Astrocyte (in vitro differentiated cells and primary cell): ENCODE measurements around the gene WHRN. TPM values are rescaled to one million over a fixed set of nuclear protein-coding genes. Genes with fewer than 3 reads are reported as not detected.

Source experiments
- DNase-seq: peaks from one replicate; pipeline ENCODE4 v3.0.0-alpha.2; 2010; ENCODE audit warnings: low read depth
- FAIRE-seq: peaks from 2 replicates; lab custom pipeline; 2011; peaks lifted over from hg19 to GRCh38; lab: Jason Lieb, UNC
- H2AFZ ChIP-seq: 2 replicates; pipeline ENCODE4 v1.6.0; 2012; ENCODE audit warnings: low read depth, low read length, inconsistent platforms
- H3K27ac ChIP-seq: 2 replicates; pipeline ENCODE4 v1.5.1; 2011; ENCODE audit warnings: low read depth, low read length, inconsistent platforms
- H3K27me3 ChIP-seq: 2 replicates; pipeline ENCODE4 v1.6.0; 2011; ENCODE audit warnings: low read length, inconsistent platforms; ENCODE audit not compliant: insufficient read depth
- H3K36me3 ChIP-seq: 2 replicates; pipeline ENCODE4 v1.5.1; 2011; ENCODE audit warnings: low read length, inconsistent platforms; ENCODE audit not compliant: insufficient read depth
- H3K4me1 ChIP-seq: 2 replicates; pipeline ENCODE4 v1.5.1; 2011; ENCODE audit warnings: low read length, inconsistent platforms; ENCODE audit not compliant: insufficient read depth
- H3K4me2 ChIP-seq: 2 replicates; pipeline ENCODE4 v1.6.0; 2012; ENCODE audit warnings: low read length, inconsistent platforms
- H3K4me3 ChIP-seq: 2 replicates; pipeline ENCODE4 v1.5.1; 2011; ENCODE audit warnings: low read depth, mild to moderate bottlenecking, low read length, inconsistent platforms; ENCODE audit not compliant: insufficient read depth
- H3K79me2 ChIP-seq: 2 replicates; pipeline ENCODE4 v1.6.0; 2012; ENCODE audit warnings: mild to moderate bottlenecking, low read length, inconsistent platforms; ENCODE audit not compliant: insufficient read depth
- H3K9ac ChIP-seq: 2 replicates; pipeline ENCODE4 v1.6.0; 2012; ENCODE audit warnings: mild to moderate bottlenecking, low read length, inconsistent platforms
- H3K9me3 ChIP-seq: 2 replicates; pipeline ENCODE4 v1.5.1; 2012; ENCODE audit warnings: low read depth, mild to moderate bottlenecking, low read length, inconsistent platforms; ENCODE audit not compliant: insufficient read depth
- H4K20me1 ChIP-seq: 2 replicates; pipeline ENCODE4 v1.6.0; 2012; ENCODE audit warnings: low read length, inconsistent platforms; ENCODE audit not compliant: insufficient read depth
- H3K27ac Mint-ChIP-seq: one replicate; pipeline ENCODE4 v1.8.0; 2021; ENCODE audit warnings: mild to moderate bottlenecking, mixed read lengths; ENCODE audit not compliant: unreplicated experiment
- H3K27me3 Mint-ChIP-seq: one replicate; pipeline ENCODE4 v1.8.0; 2021; ENCODE audit warnings: low read depth, mixed read lengths; ENCODE audit not compliant: unreplicated experiment
- H3K36me3 Mint-ChIP-seq: one replicate; pipeline ENCODE4 v1.8.0; 2021; ENCODE audit warnings: low read depth, mixed read lengths; ENCODE audit not compliant: unreplicated experiment
- H3K4me1 Mint-ChIP-seq: one replicate; pipeline ENCODE4 v1.8.0; 2021; ENCODE audit warnings: low read depth, mixed read lengths; ENCODE audit not compliant: unreplicated experiment
- H3K4me3 Mint-ChIP-seq: one replicate; pipeline ENCODE4 v1.8.0; 2021; ENCODE audit warnings: mild to moderate bottlenecking, moderate library complexity, mixed read lengths; ENCODE audit not compliant: unreplicated experiment
- H3K9me3 Mint-ChIP-seq: one replicate; pipeline ENCODE4 v1.8.0; 2021; ENCODE audit warnings: mild to moderate bottlenecking, mixed read lengths; ENCODE audit not compliant: unreplicated experiment
- CTCF ChIP-seq: IDR thresholded peaks from 2 replicates; pipeline ENCODE4 v1.5.1; 2011; ENCODE audit warnings: low read depth, mild to moderate bottlenecking, inconsistent platforms, low read length, moderate library complexity; ENCODE audit not compliant: insufficient read depth
- EZH2 ChIP-seq: IDR thresholded peaks from 2 replicates; pipeline ENCODE4 v1.6.1; 2012; ENCODE audit warnings: mild to moderate bottlenecking, low read length, inconsistent platforms; ENCODE audit not compliant: insufficient read depth
- total RNA-seq: library from RNA; stranded (reverse); gene quantifications from 2 replicates; pipeline ENCODE4 v1.2.1, GENCODE V29; 2021

Gene WHRN
- total RNA-seq, 1 donor from 2014 or later: 10.2 TPM

- FAIRE-seq (no peak), DNase-seq (no peak)
- Histone ChIP-seq H3K9me3 (no peaks in the 10 kb centered on the region), H3K4me2 (no peak overlapping the region), H2AFZ (no peak overlapping the region), H3K27me3 (peaks cover 5% of the 10 kb centered on the region), H3K4me3 (no peak overlapping the region), H3K27ac (no peak overlapping the region), H3K4me1 (peaks cover 3% of the 10 kb centered on the region), H3K36me3 (no peaks in the 10 kb centered on the region), H4K20me1 (no peaks in the 10 kb centered on the region), H3K79me2 (no peaks in the 10 kb centered on the region), H3K9ac (no peak overlapping the region)
- H3K27ac Mint-ChIP-seq: no peak overlapping the region
- no peaks in the 10 kb centered on the region for H3K9me3 Mint-ChIP-seq
- H3K27me3 Mint-ChIP-seq: no peaks in the 10 kb centered on the region
- H3K4me3 Mint-ChIP-seq: no peak overlapping the region
- H3K36me3 Mint-ChIP-seq: no peaks in the 10 kb centered on the region
- TF ChIP-seq CTCF: no peak
- TF ChIP-seq EZH2: no peak
- peaks cover 11% of the 10 kb centered on the region for H3K4me1 Mint-ChIP-seq
Observed at GRCh38 chr9:114395334-114395617, 110.0 kb downstream of the WHRN start.

- Mint-ChIP-seq H3K36me3 (no peaks in the 10 kb centered on the region), H3K27ac (no peak overlapping the region), H3K4me3 (no peak overlapping the region), H3K9me3 (no peaks in the 10 kb centered on the region), H3K4me1 (peaks cover 11% of the 10 kb centered on the region), H3K27me3 (no peaks in the 10 kb centered on the region)
- Histone ChIP-seq H3K9ac (no peak overlapping the region), H3K4me3 (no peak overlapping the region), H3K9me3 (no peaks in the 10 kb centered on the region), H3K79me2 (no peaks in the 10 kb centered on the region), H3K4me1 (peaks cover 3% of the 10 kb centered on the region), H3K4me2 (no peak overlapping the region), H3K27me3 (peaks cover 5% of the 10 kb centered on the region), H4K20me1 (no peaks in the 10 kb centered on the region), H3K36me3 (no peaks in the 10 kb centered on the region), H3K27ac (no peak overlapping the region), H2AFZ (no peak overlapping the region)
- no peak for DNase-seq
- TF ChIP-seq EZH2: no peak
- TF ChIP-seq CTCF: no peak
- no peak for FAIRE-seq
Observed at GRCh38 chr9:114394523-114395333, 110.5 kb downstream of the WHRN start.

GRCh38 chr9:114392749-114393112 lies 112.5 kb downstream of the WHRN start:
- TF ChIP-seq CTCF (no peak), EZH2 (no peak)
- DNase-seq: no peak
- Histone ChIP-seq H3K4me2 (no peak overlapping the region), H3K36me3 (no peaks in the 10 kb centered on the region), H2AFZ (no peak overlapping the region), H4K20me1 (no peaks in the 10 kb centered on the region), H3K27ac (no peak overlapping the region), H3K4me1 (peaks cover 5% of the 10 kb centered on the region), H3K79me2 (no peaks in the 10 kb centered on the region), H3K27me3 (peaks cover 5% of the 10 kb centered on the region), H3K4me3 (no peak overlapping the region), H3K9ac (no peak overlapping the region), H3K9me3 (no peaks in the 10 kb centered on the region)
- no peaks in the 10 kb centered on the region for H3K27me3 Mint-ChIP-seq
- H3K36me3 Mint-ChIP-seq: no peaks in the 10 kb centered on the region
- FAIRE-seq: no peak
- H3K4me1 Mint-ChIP-seq: peaks cover 16% of the 10 kb centered on the region
- H3K27ac Mint-ChIP-seq: no peak overlapping the region
- no peak overlapping the region for H3K4me3 Mint-ChIP-seq
- H3K9me3 Mint-ChIP-seq: no peaks in the 10 kb centered on the region
